ENCODE results near the gene KRTAP10-6.
"Not testable (repeated sequence)": the region's sequence is repeated elsewhere in the genome, so short reads cannot be mapped to it uniquely, and the experiment has no call there.

Gene KRTAP10-6

DNA sequence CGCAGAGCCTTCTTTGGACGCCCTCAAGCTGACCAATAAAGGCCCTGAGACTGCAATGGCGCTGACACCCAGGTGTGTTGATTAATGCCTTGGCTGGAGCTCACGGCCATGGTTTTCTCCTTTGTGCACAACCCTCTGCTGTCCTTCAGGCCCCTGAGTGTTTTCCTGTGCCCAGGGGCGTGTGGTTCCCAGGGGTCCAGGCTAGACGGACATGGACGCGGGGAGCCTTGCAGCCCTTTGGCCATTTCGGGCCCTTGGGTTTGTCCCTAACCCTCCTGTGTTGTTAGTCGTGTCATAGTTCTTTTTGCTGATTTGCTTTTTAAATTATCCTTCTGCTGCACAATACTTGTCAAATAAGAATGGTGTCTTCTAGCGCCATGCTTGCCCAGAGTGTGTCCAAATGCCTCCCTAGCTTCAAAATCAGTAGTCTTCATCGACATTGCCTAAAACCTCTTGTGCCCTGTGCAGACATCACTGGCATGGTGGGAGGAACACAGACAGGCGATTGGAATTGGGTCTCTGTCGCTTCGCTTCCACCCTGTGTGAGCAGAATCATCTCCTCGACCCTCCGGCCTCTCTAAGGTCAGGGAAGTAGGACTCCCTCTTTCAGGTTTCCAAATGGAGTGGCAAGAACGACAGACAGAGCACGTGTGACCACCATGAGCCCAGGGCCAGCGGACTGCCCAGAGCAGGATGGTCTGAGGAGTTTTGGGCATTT is 16.8 kb downstream of the KRTAP10-6 start:
- no peak for DNase-seq

DNA sequence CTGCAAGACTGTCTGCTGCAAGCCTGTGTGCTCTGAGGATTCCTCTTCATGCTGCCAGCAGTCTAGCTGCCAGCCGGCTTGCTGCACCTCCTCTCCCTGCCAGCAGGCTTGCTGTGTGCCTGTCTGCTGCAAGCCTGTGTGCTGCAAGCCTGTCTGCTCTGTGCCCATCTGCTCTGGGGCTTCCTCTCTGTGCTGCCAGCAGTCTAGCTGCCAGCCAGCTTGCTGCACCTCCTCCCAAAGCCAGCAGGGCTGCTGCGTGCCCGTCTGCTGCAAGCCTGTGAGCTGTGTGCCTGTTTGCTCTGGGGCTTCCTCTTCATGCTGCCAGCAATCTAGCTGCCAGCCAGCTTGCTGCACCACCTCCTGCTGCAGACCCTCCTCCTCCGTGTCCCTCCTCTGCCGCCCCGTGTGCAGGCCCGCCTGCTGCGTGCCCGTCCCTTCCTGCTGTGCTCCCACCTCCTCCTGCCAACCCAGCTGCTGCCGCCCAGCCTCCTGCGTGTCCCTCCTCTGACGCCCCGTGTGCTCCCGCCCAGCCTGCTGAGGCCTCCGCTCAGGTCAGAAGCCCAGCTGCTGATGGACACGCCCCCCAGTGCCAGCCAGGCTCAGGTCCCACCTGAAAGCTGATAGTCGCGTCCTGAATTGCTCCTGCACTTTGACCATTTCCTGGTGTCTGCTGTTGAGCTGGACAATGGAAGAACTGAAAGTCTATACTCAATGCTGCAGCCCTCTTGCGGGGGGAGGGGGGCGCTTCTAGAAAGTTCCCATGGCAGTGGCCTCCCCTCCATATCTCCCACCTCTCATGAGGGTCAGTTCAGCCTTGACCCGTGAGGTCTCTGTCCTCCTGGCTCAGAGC is 17.6 kb downstream of the KRTAP10-6 start:
- DNase-seq, result no peak

DNA sequence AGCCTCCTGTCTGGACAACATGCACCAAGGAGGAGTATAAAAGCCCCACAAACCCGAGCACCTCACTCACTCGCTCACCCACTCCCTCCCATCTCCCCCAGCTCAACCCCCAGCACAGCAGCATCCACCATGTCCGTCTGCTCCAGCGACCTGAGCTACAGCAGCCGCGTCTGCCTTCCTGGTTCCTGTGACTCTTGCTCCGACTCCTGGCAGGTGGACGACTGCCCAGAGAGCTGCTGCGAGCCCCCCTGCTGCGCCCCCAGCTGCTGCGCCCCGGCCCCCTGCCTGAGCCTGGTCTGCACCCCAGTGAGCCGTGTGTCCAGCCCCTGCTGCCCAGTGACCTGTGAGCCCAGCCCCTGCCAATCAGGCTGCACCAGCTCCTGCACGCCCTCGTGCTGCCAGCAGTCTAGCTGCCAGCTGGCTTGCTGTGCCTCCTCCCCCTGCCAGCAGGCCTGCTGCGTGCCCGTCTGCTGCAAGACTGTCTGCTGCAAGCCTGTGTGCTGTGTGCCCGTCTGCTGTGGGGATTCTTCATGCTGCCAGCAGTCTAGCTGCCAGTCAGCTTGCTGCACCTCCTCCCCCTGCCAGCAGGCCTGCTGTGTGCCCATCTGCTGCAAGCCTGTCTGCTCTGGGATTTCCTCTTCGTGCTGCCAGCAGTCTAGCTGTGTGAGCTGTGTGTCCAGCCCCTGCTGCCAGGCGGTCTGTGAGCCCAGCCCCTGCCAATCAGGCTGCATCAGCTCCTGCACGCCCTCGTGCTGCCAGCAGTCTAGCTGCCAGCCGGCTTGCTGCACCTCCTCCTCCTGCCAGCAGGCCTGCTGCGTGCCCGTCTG is 18.5 kb downstream of the KRTAP10-6 start, which contains the start of gene KRTAP10-4:
KRTAP10-4 (plus strand) TSS at position 100 of the 827 bp plus-strand sequence; CDS start at position 130, 30 bp downstream.
- DNase-seq, result not testable (repeated sequence)

DNA sequence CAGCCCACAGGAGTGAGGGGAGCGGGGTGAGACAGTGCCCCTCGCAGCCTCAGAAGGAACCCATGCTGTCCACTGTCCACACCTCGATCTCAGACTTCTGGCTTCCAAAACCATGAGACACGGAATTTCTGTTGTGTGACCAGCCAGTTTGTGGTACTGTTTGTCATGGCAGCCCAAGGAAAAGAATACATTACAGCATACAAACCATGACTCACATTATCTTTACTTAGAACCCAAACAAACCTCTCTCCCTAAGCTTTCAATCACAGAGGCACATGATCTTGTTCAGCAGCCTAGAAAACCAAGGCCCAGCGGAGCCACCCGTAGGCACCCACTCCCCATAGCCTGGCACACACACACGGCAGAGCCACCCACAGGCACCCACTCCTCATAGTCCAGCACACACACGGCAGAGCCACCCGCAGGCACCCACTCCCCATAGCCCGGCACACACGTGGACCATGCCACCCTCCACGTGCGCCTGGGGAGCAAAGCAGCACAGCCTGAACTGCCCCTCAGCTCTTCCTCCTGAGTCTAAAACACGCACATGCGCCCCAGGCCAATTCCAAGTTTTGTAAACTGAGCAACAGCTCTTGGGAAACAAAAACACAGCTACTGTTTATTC is 19.2 kb downstream of the KRTAP10-6 start:
- DNase-seq, result no peak

DNA sequence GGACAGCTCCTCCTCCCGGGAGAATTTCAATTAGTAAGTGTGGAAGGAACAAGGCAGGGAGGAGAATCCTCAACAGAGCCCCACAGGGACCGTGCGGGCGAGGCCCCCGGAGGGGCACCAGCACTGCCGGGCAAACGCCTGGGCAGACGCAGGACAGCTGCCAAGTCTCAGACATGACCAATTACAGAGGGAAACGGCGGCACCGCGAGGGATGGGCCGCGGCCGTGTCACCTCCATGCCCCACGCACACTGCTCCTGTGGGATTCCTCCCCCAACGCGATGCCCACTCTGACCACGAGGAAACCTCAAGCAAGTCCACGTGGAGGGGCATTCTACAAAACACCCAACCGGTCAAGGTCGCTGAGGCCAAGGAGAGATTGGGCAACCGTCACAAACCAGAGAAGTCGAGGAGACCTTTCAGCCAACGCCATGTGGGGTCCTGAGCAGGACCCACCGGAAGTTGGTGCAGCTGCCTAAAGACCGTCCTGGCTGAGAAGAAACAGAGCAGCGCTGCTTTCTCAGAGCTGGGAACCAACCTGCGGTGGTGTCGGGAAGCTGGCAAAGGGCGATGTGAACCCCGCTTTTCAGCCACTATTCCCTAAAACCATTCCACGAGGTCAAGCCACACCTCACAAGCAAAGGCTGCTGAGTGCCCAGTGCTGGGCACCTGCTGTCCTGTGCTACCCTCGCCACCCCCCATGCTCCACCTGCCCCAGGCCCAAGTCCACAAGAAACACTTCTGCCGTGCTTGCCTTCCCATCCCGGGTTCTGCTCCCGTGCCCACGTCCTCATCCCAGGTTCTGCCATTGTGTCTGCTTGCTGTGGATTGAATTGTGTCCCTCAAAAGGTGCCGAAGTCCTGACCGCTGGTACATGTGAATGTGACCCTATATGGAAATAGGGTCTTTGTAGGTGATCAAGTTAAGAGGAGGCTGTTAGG is 20.2 kb downstream of the KRTAP10-6 start:
- DNase-seq, result no peak

DNA sequence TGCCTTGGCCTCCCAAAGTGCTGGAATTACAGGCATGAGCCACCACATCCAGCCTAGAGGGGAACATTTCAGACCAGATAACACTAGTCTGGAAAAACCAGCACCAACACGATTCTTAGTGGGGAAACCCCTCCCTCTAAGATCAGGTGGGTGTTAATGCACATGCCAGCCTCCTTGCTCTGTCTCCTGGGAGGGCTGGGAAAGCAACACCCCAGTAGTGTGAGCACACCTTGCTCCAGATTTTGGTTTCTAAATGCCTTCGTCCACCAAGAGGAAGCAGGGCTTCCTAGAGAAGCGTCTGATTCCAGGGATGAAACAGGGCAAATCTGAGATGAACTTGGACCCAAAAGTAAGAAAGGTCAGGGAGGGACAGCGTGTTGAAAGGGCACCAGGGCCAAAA is 21.0 kb downstream of the KRTAP10-6 start:
- DNase-seq, result no peak

DNA sequence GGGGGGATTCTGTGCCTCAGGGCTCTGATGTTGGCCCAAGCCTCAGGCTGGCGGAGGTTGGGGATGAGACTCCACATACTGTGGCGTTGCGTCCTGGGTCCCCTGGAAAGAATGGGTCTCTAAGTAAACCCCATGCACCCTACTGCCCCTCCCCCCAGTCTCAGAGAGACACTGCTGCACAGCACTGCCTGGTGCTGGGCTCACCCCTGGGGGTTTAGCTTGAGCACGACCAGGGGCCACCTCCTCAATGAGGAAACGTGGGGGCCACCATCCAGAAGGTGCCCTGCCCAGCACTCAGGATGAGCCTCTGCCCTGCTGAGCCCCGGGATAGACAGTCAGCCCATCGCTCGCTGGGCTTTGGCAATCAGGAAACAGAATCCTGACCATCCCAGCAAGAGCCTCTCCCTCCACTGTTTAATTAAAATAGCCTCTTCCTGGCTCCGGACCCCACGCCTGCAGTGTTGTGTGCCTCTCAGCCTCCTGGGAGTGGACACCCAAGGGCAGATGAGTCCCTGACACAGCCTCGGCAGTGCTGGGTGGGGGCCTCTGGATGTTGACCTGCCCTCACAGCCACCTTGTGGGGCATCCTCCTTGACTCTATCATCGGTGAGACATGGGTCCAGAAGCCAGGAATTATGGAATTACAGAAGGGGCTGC is 22.3 kb downstream of the KRTAP10-6 start:
- DNase-seq, result no peak

DNA sequence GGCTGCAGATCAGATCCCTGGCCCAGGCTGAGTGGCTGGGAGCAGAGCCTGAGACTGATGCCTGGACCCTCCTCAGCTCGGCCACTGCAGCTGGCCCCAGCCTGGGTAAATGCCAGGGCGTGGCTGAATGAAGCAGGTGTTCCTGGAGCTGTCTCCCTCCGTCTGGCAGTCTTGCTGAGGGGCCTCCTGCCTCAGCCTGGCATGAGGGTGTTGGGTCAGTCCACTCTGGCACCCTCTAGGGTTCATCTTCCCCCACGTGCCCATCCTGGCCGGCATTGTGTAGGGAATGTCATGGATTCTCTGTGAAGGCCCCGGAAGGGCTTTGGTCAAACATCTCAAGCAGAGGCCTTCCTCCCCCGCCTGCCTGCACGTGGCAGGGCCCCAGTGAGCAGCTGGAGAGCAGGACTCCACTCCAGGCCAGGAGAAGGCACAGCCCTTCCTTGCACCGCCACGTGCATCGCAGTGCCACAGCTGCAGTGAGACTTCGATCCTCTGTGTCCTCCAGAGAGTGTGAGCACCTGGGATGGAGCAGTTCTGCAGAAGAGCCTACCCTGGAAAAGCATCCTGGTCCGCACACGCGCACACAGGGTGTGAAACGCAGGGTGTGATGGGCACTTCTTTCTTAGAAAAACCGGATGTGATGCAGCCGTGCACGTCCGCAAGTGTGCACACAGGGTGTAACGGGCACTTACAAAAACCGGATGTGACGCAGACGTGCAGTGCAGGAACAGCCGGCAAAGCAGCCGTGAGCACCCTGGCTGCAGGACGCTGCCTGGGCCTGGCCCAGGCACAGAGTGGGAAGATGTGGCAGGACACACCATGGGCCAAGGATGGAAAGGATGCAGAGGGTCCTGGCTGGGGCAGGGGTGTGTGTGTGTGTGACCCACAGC is 23.4 kb downstream of the KRTAP10-6 start:
- DNase-seq, result no peak

DNA sequence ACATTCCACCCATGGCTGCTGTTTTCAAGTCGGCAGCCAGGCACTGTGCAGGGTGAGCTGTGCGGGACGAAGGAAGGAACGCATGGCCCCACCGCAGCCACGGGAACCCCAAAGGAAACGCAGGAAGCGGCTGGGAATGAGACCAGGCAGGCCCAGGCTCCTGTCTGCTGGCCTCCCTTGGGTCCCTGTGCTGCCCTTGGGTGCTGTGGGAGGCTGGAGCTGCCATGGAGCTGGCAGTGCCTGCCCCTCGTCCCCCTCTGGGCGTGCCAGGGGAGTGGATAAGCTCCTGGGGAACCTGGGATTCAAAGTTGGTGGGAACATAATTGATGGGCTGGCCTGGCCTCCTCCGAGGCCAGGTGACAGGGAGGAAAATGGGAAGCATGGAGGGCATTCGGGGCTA is 24.0 kb downstream of the KRTAP10-6 start:
- DNase-seq, result no peak

DNA sequence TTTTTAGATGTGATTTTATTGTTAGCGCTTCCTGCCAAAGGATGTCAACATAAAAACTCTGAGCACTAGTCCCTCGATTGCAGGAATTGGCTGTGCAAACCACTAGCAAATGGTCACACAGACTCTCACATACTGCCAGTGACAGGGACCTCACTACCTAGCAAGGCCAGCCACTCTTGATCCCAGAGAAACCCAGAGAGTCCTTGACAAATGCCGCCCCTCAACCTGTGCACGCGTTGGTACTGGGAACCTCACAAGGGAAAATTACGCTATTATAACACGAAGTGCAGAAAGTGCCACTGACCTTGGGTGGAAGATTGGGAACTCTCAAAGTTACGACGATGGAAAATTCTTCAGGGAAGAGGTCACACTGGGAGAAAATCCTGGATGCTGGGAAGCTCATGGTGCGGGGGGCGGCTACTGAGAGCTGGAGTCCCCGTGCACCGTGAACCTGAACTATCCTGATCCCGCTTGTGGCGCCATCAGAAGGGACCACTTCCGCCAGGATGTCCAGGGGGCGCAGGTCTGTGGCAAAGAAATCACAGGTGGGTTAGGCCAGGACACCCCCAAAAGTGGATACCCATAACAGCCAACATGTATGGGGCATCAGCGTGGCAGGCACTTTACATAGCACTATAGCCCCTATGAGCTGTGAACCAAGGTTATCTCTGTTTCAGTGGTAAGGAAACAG is 24.7 kb downstream of the KRTAP10-6 start:
- no peak for DNase-seq

DNA sequence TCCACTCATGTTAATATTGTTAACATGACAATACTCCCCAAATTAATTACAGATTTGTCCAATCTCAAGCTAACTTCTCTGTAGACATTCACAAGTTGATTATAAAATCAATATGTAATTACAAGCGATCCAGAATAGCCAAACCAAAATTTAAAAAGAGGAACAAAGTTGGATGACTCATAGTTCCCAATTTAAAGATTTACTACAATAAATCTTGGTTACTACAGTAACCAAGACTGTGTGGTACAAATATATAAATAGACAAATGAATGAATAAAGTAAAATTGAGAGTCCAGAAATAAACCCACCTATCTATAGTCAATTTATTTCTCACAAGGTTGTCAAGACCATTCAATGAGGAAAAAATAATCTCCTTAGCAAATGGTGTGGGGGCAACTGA is 25.9 kb downstream of the KRTAP10-6 start:
- no peak for DNase-seq

DNA sequence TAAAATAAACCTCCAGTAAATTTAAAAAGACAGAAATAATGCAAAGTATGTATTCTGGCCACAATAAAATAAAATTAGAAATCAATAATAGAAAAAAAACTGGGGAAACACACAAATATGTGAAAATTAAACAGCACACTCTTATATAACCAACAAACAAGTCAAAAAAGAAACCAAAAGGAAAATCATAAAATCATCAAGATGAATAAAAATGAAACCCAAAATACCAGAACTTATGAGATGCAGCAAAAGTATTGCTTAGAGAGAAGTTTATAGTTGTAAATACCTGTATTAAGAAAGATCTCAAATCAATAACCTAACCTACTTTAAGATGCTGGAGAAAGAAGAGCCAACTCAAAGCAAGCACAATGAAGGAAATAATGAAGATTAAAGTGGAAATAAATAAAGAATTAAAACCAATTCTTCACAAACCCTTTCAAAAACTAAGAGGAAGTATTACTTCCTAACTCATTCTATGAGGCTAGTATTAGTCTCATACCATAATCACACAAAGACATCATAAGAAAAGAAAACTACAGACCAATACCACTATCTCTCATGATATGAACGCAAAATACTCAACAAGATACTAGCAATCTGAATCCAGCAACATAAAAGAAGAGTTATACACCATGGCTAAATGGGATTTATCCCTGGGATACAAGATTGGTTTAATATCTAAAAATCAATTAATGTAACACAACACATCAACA is 27.3 kb downstream of the KRTAP10-6 start:
- DNase-seq, result no peak

DNA sequence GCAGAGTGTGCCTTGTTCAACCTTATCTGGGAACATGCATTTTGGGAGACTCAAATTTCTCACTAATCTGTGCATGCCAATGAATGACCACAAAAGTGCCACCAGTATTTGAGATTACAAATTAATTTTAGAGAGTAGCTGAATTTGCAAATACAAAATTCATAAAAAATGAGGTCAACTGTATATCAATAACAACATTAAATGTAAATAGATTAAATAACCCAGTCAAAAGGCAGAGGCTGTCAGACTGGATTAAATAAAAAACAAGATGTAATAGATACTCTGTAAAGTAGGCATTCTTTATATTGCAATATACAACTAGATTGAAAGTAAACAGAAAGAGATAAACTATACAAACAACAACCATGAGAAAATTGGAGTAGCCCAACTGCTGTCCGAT is 28.2 kb downstream of the KRTAP10-6 start:
- no peak for DNase-seq

DNA sequence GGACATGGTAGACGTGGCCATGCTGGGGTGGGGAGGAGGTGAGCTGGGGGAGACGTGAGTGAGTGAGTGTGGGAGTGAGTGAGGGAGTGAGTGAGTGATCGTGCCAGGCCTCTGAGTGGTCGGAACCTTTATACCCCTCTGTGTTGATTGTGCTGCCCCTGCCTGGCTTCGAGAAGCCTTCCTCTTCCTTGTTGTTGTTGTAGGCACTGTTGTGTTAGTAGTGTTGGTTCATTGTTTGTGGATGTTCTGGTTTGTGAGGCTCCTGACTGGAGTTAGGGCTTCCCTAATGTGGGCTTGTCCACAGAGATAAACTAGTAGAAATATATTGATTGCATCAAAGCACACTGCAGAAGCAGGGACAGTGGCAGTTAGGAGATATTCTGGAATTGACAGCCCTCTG is 33.6 kb downstream of the KRTAP10-6 start, which contains the start of gene KRTAP10-3:
KRTAP10-3 (minus strand) TSS at position 101 of the 400 bp plus-strand sequence; CDS start at position 21, 80 bp downstream.
- no peak for DNase-seq

DNA sequence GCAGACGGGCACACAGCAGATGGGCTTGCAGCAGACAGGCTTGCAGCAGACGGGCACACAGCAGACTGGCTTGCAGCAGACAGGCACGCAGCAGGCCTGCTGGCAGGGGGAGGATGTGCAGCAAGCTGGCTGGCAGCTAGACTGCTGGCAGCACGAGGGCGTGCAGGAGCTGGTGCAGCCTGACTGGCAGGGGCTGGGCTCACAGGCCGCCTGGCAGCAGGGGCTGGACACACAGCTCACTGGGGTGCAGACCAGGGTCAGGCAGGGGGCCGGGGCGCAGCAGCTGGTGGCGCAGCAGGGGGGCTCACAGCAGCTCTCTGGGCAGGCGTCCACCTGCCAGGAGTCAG is 34.0 kb downstream of the KRTAP10-6 start:
- DNase-seq, result not testable (repeated sequence)

DNA sequence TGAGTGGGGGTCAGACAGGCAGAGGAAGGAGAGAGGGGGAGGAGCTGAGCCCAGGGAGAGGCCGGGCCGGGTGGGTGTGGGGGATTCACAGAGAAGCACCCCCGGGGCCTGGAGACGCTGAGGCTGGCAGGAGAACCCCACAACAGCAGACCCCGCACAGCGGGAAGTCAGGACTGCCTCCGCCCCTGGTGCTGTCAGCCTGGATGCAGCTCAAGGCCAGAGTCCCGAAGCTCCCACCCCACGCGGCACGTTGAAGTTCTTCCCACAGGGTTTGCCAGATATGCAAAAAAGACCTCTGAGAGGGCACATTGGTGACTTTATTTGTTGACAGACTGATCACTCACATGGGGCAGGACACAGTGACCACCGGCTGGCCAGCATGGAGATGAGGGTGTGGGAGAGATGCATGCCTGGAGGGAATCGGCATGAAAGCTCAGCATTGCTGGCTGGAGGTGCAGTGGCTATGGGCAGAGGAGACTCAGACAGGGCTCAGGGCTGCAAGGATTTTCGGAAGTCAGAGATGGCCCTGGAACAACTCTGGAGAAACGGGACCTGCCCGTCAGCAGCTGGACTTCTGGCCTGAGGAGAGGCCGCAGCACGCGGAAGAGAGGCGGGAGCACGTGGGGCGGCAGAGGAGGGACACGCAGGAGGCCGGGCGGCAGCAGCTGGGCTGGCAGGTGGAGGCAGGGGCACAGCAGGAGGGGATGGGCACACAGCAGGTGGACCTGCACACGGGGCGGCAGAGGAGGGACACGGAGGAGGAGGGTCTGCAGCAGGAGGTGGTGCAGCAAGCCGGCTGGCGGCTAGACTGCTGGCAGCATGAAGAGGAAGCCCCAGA is 34.6 kb downstream of the KRTAP10-6 start:
- DNase-seq, result peak; percentile 47

DNA sequence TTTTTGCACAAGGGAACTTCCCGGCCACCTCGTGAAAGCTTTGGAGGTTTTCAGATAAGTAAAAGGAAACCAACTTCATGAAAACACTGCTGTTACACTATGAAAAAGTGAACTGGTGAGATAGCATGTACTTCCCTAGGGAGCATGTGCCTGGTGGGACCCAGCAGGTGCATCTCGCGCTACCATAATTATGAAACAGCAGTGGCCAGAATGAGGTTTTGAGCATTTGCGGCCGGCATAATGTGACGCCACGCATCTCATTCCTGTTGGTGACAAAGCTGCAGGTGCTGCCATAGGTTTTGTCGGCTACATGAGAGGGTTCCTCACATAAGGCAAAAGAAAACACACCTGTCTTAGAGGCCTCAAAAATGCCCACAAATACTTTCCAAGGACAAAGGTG is 35.4 kb downstream of the KRTAP10-6 start:
- no peak for DNase-seq
